Endothelial cell of umbilical vein (primary cell): Measurements from ENCODE around the gene ECD. TPM values are rescaled to one million over a fixed set of nuclear protein-coding genes. Genes with fewer than 3 reads are reported as not detected.

Experiments
- BruUV-seq: library from RNA; stranded (reverse); fragments of 400-500 nt; replicated peaks from 2 replicates; lab custom pipeline; 2021; lab: Mats Ljungman, UMichigan
- CTCF ChIA-PET: fragments of 300-600, 350-600 bp; sonication (Branson Sonifier 250); formaldehyde crosslinking; loops from one replicate; lab custom pipeline; 2021; ENCODE audit warnings: antibody characterized with exemption, inconsistent platforms; lab: Charles Lee
- POLR2A ChIA-PET: fragments of 300-600, 350-600 bp; sonication (Branson Sonifier 250); formaldehyde crosslinking; loops from one replicate; lab custom pipeline; 2021; ENCODE audit warnings: antibody characterized with exemption, inconsistent platforms; lab: Charles Lee
- DNase-seq: peaks from one replicate; pipeline ENCODE4 v3.0.0-alpha.2; 2011; ENCODE audit warnings: low read depth, low spot score
- FAIRE-seq: peaks from 2 replicates; lab custom pipeline; 2011; peaks lifted over from hg19 to GRCh38; lab: Jason Lieb, UNC
- H2AFZ ChIP-seq: 2 replicates; pipeline ENCODE4 v1.6.0; 2012; ENCODE audit warnings: low read depth, low read length, control low read depth, inconsistent platforms
- H3K27ac ChIP-seq: 2 replicates; pipeline ENCODE4 v1.5.1; 2011; ENCODE audit warnings: low read depth, mild to moderate bottlenecking, control low read depth, low read length, moderate library complexity; ENCODE audit not compliant: insufficient read depth
- H3K27me3 ChIP-seq, 2 experiments: 2 replicates each; pipeline versions ENCODE4 v1.6.0 to v1.6.1; 2011; ENCODE audit warnings: low read length in 2 of 2, mixed read lengths in 1 of 2; ENCODE audit not compliant: control insufficient read depth in 2 of 2, insufficient read depth in 2 of 2
- H3K36me3 ChIP-seq, 2 experiments: 2 replicates in 1 of 2; 3 replicates in 1 of 2; pipeline ENCODE4 v1.5.1; 2011; ENCODE audit warnings: low read length in 2 of 2, mild to moderate bottlenecking in 1 of 2, moderate library complexity in 1 of 2; ENCODE audit not compliant: control insufficient read depth in 2 of 2, insufficient read depth in 2 of 2; ENCODE audit errors: extremely low read depth in 1 of 2
- H3K4me1 ChIP-seq: 3 replicates; pipeline ENCODE4 v1.5.1; 2011; ENCODE audit warnings: mild to moderate bottlenecking, low read length; ENCODE audit not compliant: control insufficient read depth, insufficient read depth; ENCODE audit errors: extremely low read depth
- H3K4me2 ChIP-seq: 2 replicates; pipeline ENCODE4 v1.6.1; 2011; ENCODE audit warnings: low read length, control low read depth, mixed read lengths; ENCODE audit not compliant: insufficient read depth
- H3K4me3 ChIP-seq, 3 experiments: fragments of 200-600 bp in 1 of 3; sonication (generic), shearing (Covaris generic) in 1 of 3; replicated peaks in 1 of 3; 2 replicates each; pipeline ENCODE4 v1.5.1; 2011 to 2016; ENCODE audit warnings: control low read depth in 3 of 3, low read length in 3 of 3, mild to moderate bottlenecking in 2 of 3, inconsistent platforms in 1 of 3, low read depth in 1 of 3, moderate library complexity in 1 of 3; ENCODE audit not compliant: insufficient read depth in 1 of 3
- H3K79me2 ChIP-seq: 2 replicates; pipeline ENCODE4 v1.6.0; 2012; ENCODE audit warnings: low read length, inconsistent platforms; ENCODE audit not compliant: control insufficient read depth, insufficient read depth
- H3K9ac ChIP-seq: replicated peaks from 2 replicates; pipeline ENCODE3; 2011; ENCODE audit warnings: low read length, control low read depth; ENCODE audit not compliant: insufficient read depth; ENCODE audit errors: extremely low read depth
- H3K9me1 ChIP-seq: replicated peaks from 3 replicates; pipeline ENCODE4 v1.6.0; 2011; ENCODE audit warnings: mild to moderate bottlenecking, low read length; ENCODE audit not compliant: control insufficient read depth, insufficient read depth; ENCODE audit errors: extremely low read depth
- H3K9me3 ChIP-seq: replicated peaks from 2 replicates; pipeline ENCODE4 v1.5.1; 2012; ENCODE audit warnings: low read length, inconsistent platforms; ENCODE audit not compliant: control insufficient read depth, insufficient read depth
- H4K20me1 ChIP-seq: replicated peaks from 2 replicates; pipeline ENCODE3; 2011; ENCODE audit warnings: mild to moderate bottlenecking, low read length; ENCODE audit not compliant: control insufficient read depth, insufficient read depth; ENCODE audit errors: extremely low read depth
- CTCF ChIP-seq, 2 donors: IDR thresholded peaks; 1 replicate in 1 of 2; 2 replicates in 1 of 2; pipeline ENCODE4 v1.5.1; 2011; ENCODE audit warnings: low read length in 2 of 2, mild to moderate bottlenecking in 2 of 2, moderate library complexity in 2 of 2, control low read depth in 1 of 2, inconsistent platforms in 1 of 2, low read depth in 1 of 2; ENCODE audit not compliant: insufficient read depth in 1 of 2; ENCODE audit errors: extremely low read depth in 1 of 2
- EZH2 ChIP-seq: IDR thresholded peaks from 2 replicates; pipeline ENCODE4 v1.6.1; 2012; ENCODE audit warnings: borderline replicate concordance, low read depth, mild to moderate bottlenecking, moderate library complexity, low read length, inconsistent platforms; ENCODE audit not compliant: severe bottlenecking
- FOS ChIP-seq: IDR thresholded peaks from 2 replicates; pipeline ENCODE4 v1.6.1; 2011; ENCODE audit warnings: mild to moderate bottlenecking, low read length, moderate library complexity, borderline replicate concordance; ENCODE audit not compliant: insufficient read depth
- GATA2 ChIP-seq: IDR thresholded peaks from 2 replicates; pipeline ENCODE4 v1.7.0; 2011; ENCODE audit warnings: low read depth, mild to moderate bottlenecking, moderate library complexity, mixed read lengths, low read length; ENCODE audit not compliant: insufficient read length, insufficient read depth
- POLR2A ChIP-seq: IDR thresholded peaks from 2 replicates; pipeline ENCODE4 v1.6.1; 2012; ENCODE audit warnings: low read depth, mild to moderate bottlenecking, control low read depth, low read length
- POLR2AphosphoS5 ChIP-seq: IDR thresholded peaks from 2 replicates; pipeline ENCODE4 v1.6.1; 2012; ENCODE audit warnings: low read depth, mild to moderate bottlenecking, control low read depth, low read length, moderate library complexity; ENCODE audit not compliant: insufficient read depth
- dilution Hi-C: fragments of 300-500 bp; cut with MboI; formaldehyde crosslinking; loops from one replicate; pipeline ENCODE4 v1.15.0; 2019; ENCODE audit warnings: low sequenced_read_pairs; ENCODE audit not compliant: extremely low pct_ligation_motif_present
- intact Hi-C: fragments of 100-400 bp; cut with micrococcal nuclease; formaldehyde crosslinking; loops from one replicate; pipeline ENCODE4 v1.10.0; 2022
- polyA plus RNA-seq, 4 experiments: library from polyadenylated mRNA; depleted of rRNA in 3 of 4; stranded (reverse) in 3 of 4; unstranded in 1 of 4; fragments of >200 nt; gene quantifications; 2 replicates each; pipeline versions ENCODE4 v1.2.1 to v1.2.3, GENCODE V29; 2011 to 2012; ENCODE audit warnings: missing spikeins in 1 of 4
- total RNA-seq: library from RNA; stranded (reverse); gene quantifications from 2 replicates; pipeline ENCODE4 v1.2.3, GENCODE V29; 2021

ECD gene
- total and polyA plus RNA-seq, 2 donors (not counting 3 experiments of a cell fraction or from before 2014, with no cell fraction given): 27.2 to 32.3 TPM

GRCh38 chr10:73161079-73161478 lies 6.7 kb downstream of the ECD start:
- Histone ChIP-seq H3K4me2 (no peak overlapping the region), H3K27me3 (no peaks in the 10 kb centered on the region), H3K4me1 (no peaks in the 10 kb centered on the region), H3K4me3 (no peak overlapping the region), H3K9me3 (no peaks in the 10 kb centered on the region), H2AFZ (no peak overlapping the region), H3K36me3 (peaks cover 7 to 10% of the 10 kb centered on the region in 2 experiments), H4K20me1 (peaks cover 7% of the 10 kb centered on the region), H3K9me1 (no peaks in the 10 kb centered on the region), H3K79me2 (peaks cover 51% of the 10 kb centered on the region), H3K9ac (no peak overlapping the region), H3K27ac (no peak overlapping the region)
- CTCF ChIA-PET: interaction anchor here (1.1 to 1.4 kb wide), 4 partner anchors 9 to 796 kb away, joined by 3 to 5 read pairs (median 4); partner anchors contain the start of gene P4HA1
- FAIRE-seq (no peak), DNase-seq (no peak)
- dilution Hi-C loops: no loop called here
- no TSS peak for BruUV-seq
- intact Hi-C loops: no loop called here
- POLR2A ChIA-PET: no interaction called here
- TF ChIP-seq POLR2AphosphoS5 (no peak), POLR2A (no peak), FOS (no peak), EZH2 (no peak), GATA2 (no peak)

GRCh38 chr10:73159038-73159648 lies 8.7 kb downstream of the ECD start:
- H2AFZ ChIP-seq: no peak overlapping the region
- intact Hi-C loops (loop anchor here (1.0 to 5.0 kb wide), 2 partner anchors 63 to 797 kb away; partner anchors contain the start of gene P4HA1), dilution Hi-C loops (no loop called here)
- peaks cover 8 to 14% of the 10 kb centered on the region in 2 experiments for H3K36me3 ChIP-seq
- no peak overlapping the region for H3K27ac ChIP-seq
- H4K20me1 ChIP-seq: peaks cover 7% of the 10 kb centered on the region
- TF ChIP-seq CTCF (IDR thresholded peaks at IDR 0.05; ENCODE audit: extremely low read depth in 1 of 2, insufficient read depth in 1 of 2, low read depth in 1 of 2, low read length in 2 of 2) (peak; percentile 59 to 60), POLR2A (no peak)
- no peaks in the 10 kb centered on the region for H3K9me3 ChIP-seq
- no peak overlapping the region for H3K4me2 ChIP-seq
- no peak overlapping the region for H3K4me3 ChIP-seq
- peaks cover 38% of the 10 kb centered on the region for H3K79me2 ChIP-seq
- CTCF ChIA-PET: interaction anchor here (0.9 to 4.6 kb wide), 10 partner anchors 9 to 325 kb away, joined by 3 to 17 read pairs (median 5); partner anchors contain the start of genes ECD, FAM149B1, NUDT13 and P4HA1
- FAIRE-seq: peak; percentile 81
- BruUV-seq: no TSS peak
- no peaks in the 10 kb centered on the region for H3K27me3 ChIP-seq
- no peak overlapping the region for H3K9ac ChIP-seq
- no peaks in the 10 kb centered on the region for H3K4me1 ChIP-seq
- peak; percentile 65 for DNase-seq
- H3K9me1 ChIP-seq: no peaks in the 10 kb centered on the region
- POLR2A ChIA-PET: no interaction called here
